GM12874 (cell line): ENCODE results near the gene MIDN.

Source experiments
- TF ChIP-seq, protein P1 (sequence below): IDR thresholded peaks from 2 replicates; pipeline ENCODE4 v1.5.1; 2011; ENCODE audit warnings: low read depth, mild to moderate bottlenecking, control low read depth, low read length, moderate library complexity; ENCODE audit not compliant: insufficient read depth

MIDN gene

DNA sequence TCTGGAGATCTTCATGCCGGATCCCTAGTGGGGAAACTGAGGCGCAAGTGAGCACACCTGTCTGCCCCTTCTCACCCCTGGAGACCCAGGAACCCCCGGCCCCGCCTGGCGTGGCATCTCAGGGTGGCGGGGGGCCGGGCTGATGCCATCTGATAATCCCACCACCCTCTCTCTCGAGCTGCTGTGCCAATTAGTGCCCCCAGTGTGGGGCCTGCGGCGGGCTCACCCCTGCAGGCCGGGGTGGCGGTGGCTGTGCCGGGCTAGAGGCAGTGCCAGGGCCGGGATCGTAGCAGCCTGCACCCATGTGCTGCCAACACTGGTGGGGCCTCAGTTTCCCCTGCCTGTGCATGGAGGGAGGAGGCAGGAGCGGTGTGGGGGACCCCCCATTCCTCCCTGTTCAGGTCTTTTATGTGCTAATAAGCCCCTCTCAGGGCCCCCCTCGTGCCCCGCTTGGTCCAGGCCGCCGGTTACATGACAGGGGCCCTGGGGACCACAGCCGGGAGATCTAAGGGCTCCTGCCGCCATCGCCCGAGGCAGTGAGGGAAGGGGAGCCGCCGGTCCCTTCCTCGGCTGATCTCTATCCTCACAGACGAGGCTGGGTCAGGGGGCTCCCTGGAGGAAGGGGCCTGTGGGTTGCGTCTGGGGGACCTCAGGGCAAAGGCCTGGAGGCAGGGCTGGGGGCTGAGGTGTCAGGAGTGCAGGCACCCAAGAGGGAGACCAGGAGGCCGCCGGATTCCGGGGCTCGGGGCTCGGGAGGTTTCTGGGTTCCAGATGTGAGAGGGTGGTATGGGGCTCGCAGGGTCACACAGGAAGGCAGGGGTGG is 45.6 kb downstream of the MIDN start:
- TF ChIP-seq, protein P1, sequence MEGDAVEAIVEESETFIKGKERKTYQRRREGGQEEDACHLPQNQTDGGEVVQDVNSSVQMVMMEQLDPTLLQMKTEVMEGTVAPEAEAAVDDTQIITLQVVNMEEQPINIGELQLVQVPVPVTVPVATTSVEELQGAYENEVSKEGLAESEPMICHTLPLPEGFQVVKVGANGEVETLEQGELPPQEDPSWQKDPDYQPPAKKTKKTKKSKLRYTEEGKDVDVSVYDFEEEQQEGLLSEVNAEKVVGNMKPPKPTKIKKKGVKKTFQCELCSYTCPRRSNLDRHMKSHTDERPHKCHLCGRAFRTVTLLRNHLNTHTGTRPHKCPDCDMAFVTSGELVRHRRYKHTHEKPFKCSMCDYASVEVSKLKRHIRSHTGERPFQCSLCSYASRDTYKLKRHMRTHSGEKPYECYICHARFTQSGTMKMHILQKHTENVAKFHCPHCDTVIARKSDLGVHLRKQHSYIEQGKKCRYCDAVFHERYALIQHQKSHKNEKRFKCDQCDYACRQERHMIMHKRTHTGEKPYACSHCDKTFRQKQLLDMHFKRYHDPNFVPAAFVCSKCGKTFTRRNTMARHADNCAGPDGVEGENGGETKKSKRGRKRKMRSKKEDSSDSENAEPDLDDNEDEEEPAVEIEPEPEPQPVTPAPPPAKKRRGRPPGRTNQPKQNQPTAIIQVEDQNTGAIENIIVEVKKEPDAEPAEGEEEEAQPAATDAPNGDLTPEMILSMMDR, result no peak

DNA sequence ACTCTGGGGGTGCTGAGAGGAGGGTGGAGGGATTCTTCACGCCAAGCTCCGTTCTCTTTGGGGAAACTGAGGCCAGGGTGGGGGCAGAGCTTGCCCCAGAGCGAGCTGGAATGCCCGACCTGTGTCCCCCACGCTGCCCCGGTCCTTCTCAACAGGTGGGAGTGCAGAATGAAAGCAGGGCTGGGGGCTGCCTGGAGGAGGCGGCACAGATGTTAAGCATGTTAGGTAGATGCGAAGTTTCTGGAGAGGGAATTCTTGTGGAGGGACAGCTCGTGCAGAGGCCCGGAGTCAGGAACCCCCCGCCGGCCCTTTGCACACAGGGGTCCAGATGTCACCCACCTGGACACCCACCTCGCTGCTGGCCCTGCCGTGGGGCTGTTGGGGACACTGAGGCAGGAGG is 46.3 kb downstream of the MIDN start:
- TF ChIP-seq, protein P1, result no peak

DNA sequence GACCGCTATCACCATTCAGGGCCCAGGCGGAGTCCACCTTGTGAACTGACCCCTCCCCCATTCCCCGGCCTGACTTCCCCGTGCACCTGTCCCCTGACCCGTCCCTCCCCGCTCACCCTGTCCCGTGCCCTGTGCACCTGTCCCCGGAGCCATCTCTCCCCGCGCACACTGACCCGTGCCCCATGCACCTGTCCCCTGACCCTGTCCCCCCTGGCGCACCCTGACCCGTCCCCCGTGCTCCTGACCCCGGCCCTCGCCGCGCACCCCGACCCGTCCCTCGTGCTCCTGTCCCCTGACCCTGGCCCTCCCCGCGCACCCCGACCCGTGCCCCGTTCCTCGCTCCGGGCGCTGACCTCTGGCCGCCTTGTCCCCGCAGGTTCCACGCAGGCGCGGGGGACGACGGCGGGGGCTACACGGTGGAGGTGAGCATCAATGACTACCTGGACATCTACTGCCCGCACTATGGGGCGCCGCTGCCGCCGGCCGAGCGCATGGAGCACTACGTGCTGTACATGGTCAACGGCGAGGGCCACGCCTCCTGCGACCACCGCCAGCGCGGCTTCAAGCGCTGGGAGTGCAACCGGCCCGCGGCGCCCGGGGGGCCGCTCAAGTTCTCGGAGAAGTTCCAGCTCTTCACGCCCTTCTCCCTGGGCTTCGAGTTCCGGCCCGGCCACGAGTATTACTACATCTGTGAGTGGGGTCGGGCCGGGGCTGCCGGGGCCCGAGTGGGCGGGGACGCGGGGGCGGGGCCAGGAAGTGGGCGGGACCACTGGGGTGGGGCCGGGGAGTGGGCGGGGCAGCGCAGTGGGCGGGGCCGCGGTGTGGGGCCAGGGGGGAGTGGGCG is 47.0 kb downstream of the MIDN start:
- TF ChIP-seq, protein P1, result no peak

DNA sequence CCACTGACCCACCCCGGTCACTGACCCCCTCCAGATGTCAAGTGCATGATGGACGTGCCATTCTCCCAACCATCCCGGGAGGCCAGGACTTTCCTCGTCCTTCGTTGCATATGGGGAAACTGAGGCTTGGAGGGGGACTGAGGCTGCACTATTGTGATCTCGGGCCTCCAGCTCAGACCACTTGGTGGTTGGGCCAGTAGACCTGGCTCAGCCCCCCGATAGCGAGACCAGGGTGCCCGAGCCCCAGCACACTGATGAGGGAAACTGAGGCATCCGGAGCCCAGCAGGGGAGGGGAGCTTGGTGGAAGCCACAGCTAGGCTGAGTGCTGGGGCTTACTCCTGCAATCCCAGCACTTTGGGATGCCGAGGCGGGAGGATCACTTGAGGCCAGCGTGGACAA is 47.7 kb downstream of the MIDN start:
- TF ChIP-seq, protein P1, result no peak

DNA sequence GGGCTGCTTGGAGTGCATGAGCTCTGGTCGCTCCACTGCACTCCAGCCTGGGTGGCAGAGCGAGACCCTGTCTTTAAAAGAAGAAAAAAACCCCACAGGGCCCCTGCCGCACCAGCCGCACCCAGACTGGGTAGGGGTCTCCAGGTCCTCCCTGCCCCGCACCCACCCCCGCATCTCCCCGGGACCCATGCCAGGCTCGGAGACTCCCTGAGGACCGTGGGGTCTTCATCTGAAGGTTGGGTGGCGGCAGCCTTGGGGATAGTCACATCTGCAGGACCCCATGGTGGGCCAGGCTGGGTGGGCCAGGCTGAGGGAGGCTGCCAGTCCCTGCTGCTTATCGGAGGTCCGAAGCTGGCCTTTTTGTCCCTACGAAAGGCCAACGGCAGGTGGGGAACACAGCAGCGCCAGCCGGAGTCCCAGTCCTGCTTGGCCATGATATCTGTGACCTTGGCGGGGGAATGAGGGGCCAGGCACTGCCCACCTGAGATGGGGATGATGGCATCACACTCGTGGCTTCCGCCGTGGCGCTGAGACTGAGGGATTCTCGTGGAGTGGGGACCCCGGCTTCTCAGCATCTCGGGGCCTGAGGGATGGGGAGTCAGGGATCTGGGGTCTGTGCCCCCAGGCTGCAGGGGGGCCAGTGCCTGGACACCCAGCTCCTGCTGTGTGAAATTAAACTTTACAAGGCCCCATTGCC is 48.3 kb downstream of the MIDN start:
- TF ChIP-seq, protein P1, result no peak

DNA sequence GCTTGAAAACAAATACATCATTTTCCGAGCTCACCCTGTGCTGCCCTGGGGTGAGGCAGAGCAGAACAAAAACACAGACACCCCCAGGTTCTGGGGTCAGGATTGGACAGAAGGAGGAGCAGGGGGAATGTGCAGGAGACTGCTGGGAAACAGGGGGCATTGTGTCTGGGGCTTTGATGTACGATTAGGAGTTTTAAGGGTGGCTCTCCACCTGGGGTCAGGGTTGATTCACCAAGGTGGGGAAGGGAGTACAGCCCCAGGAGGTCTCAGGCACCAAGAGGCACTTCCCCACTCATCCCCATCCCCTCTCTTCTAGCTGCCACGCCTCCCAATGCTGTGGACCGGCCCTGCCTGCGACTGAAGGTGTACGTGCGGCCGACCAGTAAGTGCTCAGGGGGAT is 49.9 kb downstream of the MIDN start:
- TF ChIP-seq, protein P1, result no peak

DNA sequence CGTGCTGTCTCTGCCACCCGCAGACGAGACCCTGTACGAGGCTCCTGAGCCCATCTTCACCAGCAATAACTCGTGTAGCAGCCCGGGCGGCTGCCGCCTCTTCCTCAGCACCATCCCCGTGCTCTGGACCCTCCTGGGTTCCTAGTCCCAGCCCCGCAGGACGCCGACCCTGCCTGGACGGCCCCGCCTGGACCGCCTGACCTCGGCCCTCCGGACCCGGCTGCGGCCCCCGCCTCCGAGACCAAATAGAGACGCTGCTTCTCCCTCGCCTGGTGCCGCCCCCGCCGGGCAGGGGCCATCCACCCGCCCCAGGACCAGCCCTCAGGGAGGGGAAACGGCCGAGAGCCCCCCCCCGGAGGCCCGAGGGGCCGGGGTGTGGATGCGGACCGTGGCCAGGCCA is 51.4 kb downstream of the MIDN start:
- TF ChIP-seq, protein P1, result no peak
